Right atrium auricular region (tissue), 2 donors: ENCODE measurements around the gene TMEM132C. TPM values are rescaled to one million over a fixed set of nuclear protein-coding genes. Genes with fewer than 3 reads are reported as not detected.

ENCODE experiments used
- DNase-seq: peaks from one replicate; pipeline ENCODE4 v3.0.0-alpha.2; 2019; ENCODE audit warnings: low spot score
- H3K27ac ChIP-seq, 2 donors: fragments of 200-600 bp; sonication (generic); 1 replicate in 1 of 2; 2 replicates in 1 of 2; pipeline ENCODE4 v1.5.1; 2016 to 2019
- H3K27me3 ChIP-seq, 2 donors: fragments of 200-600 bp; sonication (generic); one replicate each; pipeline versions ENCODE4 v1.5.1 to v1.6.0; 2017 to 2019
- H3K36me3 ChIP-seq: fragments of 200-600 bp; sonication (generic); one replicate; pipeline ENCODE4 v1.5.1; 2016
- H3K4me1 ChIP-seq, 2 donors: fragments of 200-600 bp; sonication (generic); one replicate each; pipeline versions ENCODE4 v1.5.1 to v1.6.0; 2017 to 2019
- H3K4me3 ChIP-seq, 2 donors: fragments of 200-600 bp; sonication (generic); 1 replicate in 1 of 2; 2 replicates in 1 of 2; pipeline ENCODE4 v1.5.1; 2017 to 2019; ENCODE audit warnings: mild to moderate bottlenecking in 1 of 2, moderate library complexity in 1 of 2
- H3K9me3 ChIP-seq, 2 donors: fragments of 200-600 bp; sonication (generic); one replicate each; pipeline ENCODE4 v1.5.1; 2019
- CTCF ChIP-seq, 2 donors: fragments of 200-600 bp; sonication (generic); IDR thresholded peaks; one replicate each; pipeline ENCODE4 v1.5.1; 2019; ENCODE audit warnings: antibody characterized with exemption in 2 of 2
- total RNA-seq, 2 donors: library from RNA; depleted of rRNA; stranded (reverse); fragments of >200 nt; gene quantifications; one replicate each; pipeline ENCODE4 v1.1.0, GENCODE V29; 2016

TMEM132C gene
- total RNA-seq, 2 donors from 2014 or later = 5.3 to 10.5 TPM

GRCh38 chr12:128743916-128744315 is 476.9 kb downstream of the TMEM132C start:
- DNase-seq = no peak
- Histone ChIP-seq H3K36me3 (no peaks in the 10 kb centered on the region), H3K9me3 (no peaks in the 10 kb centered on the region), H3K4me3 (no peak overlapping the region), H3K27ac (no peak overlapping the region), H3K4me1 (no peaks in the 10 kb centered on the region), H3K27me3 (no peaks in the 10 kb centered on the region)
- no peak for TF ChIP-seq CTCF (IDR thresholded peaks at IDR 0.05)

GRCh38 chr12:128745772-128746689 is 479.1 kb downstream of the TMEM132C start:
- H3K27me3 ChIP-seq = no peaks in the 10 kb centered on the region
- H3K27ac ChIP-seq = no peak overlapping the region
- H3K9me3 ChIP-seq = no peaks in the 10 kb centered on the region
- no peaks in the 10 kb centered on the region for H3K36me3 ChIP-seq
- H3K4me3 ChIP-seq = no peak overlapping the region
- no peak for DNase-seq
- H3K4me1 ChIP-seq = no peaks in the 10 kb centered on the region
- TF ChIP-seq CTCF (IDR thresholded peaks at IDR 0.05) = no peak

GRCh38 chr12:128747441-128747840 is 480.5 kb downstream of the TMEM132C start:
- DNase-seq = no peak
- Histone ChIP-seq H3K4me1 (no peaks in the 10 kb centered on the region), H3K36me3 (no peaks in the 10 kb centered on the region), H3K27me3 (no peaks in the 10 kb centered on the region), H3K27ac (no peak overlapping the region), H3K9me3 (no peaks in the 10 kb centered on the region), H3K4me3 (no peak overlapping the region)
- TF ChIP-seq CTCF (IDR thresholded peaks at IDR 0.05) = no peak

- Histone ChIP-seq H3K4me3 (no peak overlapping the region), H3K36me3 (no peaks in the 10 kb centered on the region), H3K27ac (no peak overlapping the region), H3K9me3 (no peaks in the 10 kb centered on the region), H3K4me1 (no peaks in the 10 kb centered on the region), H3K27me3 (no peaks in the 10 kb centered on the region)
- TF ChIP-seq CTCF (IDR thresholded peaks at IDR 0.05) = no peak
- DNase-seq = no peak
Observed at GRCh38 chr12:128752386-128752785, 485.4 kb downstream of the TMEM132C start.

GRCh38 chr12:128753438-128753837 is 486.5 kb downstream of the TMEM132C start:
- H3K27me3 ChIP-seq = no peaks in the 10 kb centered on the region

More at GRCh38 chr12:128753438-128753837, 486.5 kb downstream of the TMEM132C start:
- no peaks in the 10 kb centered on the region for H3K4me1 ChIP-seq
- no peaks in the 10 kb centered on the region for H3K36me3 ChIP-seq
- H3K27ac ChIP-seq = no peak overlapping the region
- TF ChIP-seq CTCF (IDR thresholded peaks at IDR 0.05) = no peak
- no peak overlapping the region for H3K4me3 ChIP-seq
- no peaks in the 10 kb centered on the region for H3K9me3 ChIP-seq
- DNase-seq = no peak
